Gastroesophageal sphincter (tissue), 3 donors: ENCODE results near the gene ACSL5.

ENCODE experiments used
- EP300 ChIP-seq: sonication (generic); formaldehyde crosslinking; IDR thresholded peaks from one replicate; pipeline ENCODE4 v1.6.1; 2017; ENCODE audit warnings: antibody characterized with exemption, mild to moderate bottlenecking
- POLR2AphosphoS5 ChIP-seq: sonication (generic); formaldehyde crosslinking; IDR thresholded peaks from one replicate; pipeline ENCODE4 v1.6.1; 2017; ENCODE audit warnings: antibody characterized with exemption
- TF ChIP-seq, protein P1 (sequence below), 4 experiments: fragments of 200-600 bp in 2 of 4; fragments of 450-650 bp in 2 of 4; sonication (generic) in 1 of 4; IDR thresholded peaks; one replicate each; pipeline ENCODE4 v1.5.1; 2017 to 2019; ENCODE audit warnings: antibody characterized with exemption in 4 of 4, mild to moderate bottlenecking in 2 of 4, moderate library complexity in 2 of 4

DNA sequence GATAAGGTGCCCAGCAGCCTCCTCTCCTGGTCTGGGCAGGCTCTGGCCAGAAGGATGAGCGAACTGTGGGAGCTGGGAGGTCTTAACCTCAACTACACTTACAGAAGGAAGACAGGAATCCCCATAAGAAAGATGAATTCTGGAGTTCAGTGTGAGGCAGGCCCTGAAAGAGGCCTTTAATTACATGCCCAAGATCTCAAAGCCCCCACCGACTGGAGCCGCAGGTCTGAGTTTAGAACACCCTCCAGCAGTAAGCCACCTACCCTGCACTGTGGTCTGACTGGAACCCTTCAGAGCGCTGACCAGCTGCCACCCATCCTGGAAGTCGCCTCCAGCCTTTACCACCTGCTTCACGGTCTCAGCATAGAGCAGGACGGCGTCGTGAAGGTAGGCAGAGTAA lies 28.2 kb upstream of the ACSL5 start:
- TF ChIP-seq POLR2AphosphoS5 (no peak), EP300 (no peak)
- TF ChIP-seq, protein P1, sequence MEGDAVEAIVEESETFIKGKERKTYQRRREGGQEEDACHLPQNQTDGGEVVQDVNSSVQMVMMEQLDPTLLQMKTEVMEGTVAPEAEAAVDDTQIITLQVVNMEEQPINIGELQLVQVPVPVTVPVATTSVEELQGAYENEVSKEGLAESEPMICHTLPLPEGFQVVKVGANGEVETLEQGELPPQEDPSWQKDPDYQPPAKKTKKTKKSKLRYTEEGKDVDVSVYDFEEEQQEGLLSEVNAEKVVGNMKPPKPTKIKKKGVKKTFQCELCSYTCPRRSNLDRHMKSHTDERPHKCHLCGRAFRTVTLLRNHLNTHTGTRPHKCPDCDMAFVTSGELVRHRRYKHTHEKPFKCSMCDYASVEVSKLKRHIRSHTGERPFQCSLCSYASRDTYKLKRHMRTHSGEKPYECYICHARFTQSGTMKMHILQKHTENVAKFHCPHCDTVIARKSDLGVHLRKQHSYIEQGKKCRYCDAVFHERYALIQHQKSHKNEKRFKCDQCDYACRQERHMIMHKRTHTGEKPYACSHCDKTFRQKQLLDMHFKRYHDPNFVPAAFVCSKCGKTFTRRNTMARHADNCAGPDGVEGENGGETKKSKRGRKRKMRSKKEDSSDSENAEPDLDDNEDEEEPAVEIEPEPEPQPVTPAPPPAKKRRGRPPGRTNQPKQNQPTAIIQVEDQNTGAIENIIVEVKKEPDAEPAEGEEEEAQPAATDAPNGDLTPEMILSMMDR (IDR thresholded peaks at IDR 0.05), result no peak
